ENCODE results near the gene ZNF335.

The ZNF335 gene

GRCh38 chr20:46010491-46011391 is 38.7 kb upstream of the ZNF335 start:
- Mint-ChIP-seq H3K27me3 (ENCODE audit: low read depth, poor library complexity) (peaks cover 66% of the 10 kb centered on the region), H3K4me3 (no peak overlapping the region)

GRCh38 chr20:46009816-46010215 is 37.8 kb upstream of the ZNF335 start:
- no peak overlapping the region for H3K27ac Mint-ChIP-seq
- peaks cover 6% of the 10 kb centered on the region for H3K36me3 Mint-ChIP-seq (ENCODE audit: low read depth)
- peaks cover 18% of the 10 kb centered on the region for H3K9me3 Mint-ChIP-seq
- H3K27me3 Mint-ChIP-seq (ENCODE audit: low read depth, poor library complexity) = peaks cover 57% of the 10 kb centered on the region
- H3K4me3 Mint-ChIP-seq = no peak overlapping the region
- DNase-seq = no peak
- TF ChIP-seq CTCF (IDR thresholded peaks at IDR 0.05) = no peak
- peaks cover 42% of the 10 kb centered on the region for H3K4me1 Mint-ChIP-seq

More at GRCh38 chr20:46010491-46011391, 38.7 kb upstream of the ZNF335 start:
- no peak for DNase-seq
- Mint-ChIP-seq H3K36me3 (ENCODE audit: low read depth) (peaks cover 6% of the 10 kb centered on the region), H3K27ac (no peak overlapping the region), H3K9me3 (peaks cover 18% of the 10 kb centered on the region), H3K4me1 (peaks cover 37% of the 10 kb centered on the region)
- no peak for TF ChIP-seq CTCF (IDR thresholded peaks at IDR 0.05)

- no peak for TF ChIP-seq CTCF (IDR thresholded peaks at IDR 0.05)
- H3K36me3 Mint-ChIP-seq (ENCODE audit: low read depth) = peaks cover 6% of the 10 kb centered on the region
- H3K27ac Mint-ChIP-seq = no peak overlapping the region
- peaks cover 50% of the 10 kb centered on the region for H3K4me1 Mint-ChIP-seq
- H3K4me3 Mint-ChIP-seq = no peak overlapping the region
- peaks cover 18% of the 10 kb centered on the region for H3K9me3 Mint-ChIP-seq
- peaks cover 41% of the 10 kb centered on the region for H3K27me3 Mint-ChIP-seq (ENCODE audit: low read depth, poor library complexity)
- DNase-seq = no peak
These were observed 35.7 kb upstream of the ZNF335 start for GRCh38 chr20:46007671-46008070.

DNA sequence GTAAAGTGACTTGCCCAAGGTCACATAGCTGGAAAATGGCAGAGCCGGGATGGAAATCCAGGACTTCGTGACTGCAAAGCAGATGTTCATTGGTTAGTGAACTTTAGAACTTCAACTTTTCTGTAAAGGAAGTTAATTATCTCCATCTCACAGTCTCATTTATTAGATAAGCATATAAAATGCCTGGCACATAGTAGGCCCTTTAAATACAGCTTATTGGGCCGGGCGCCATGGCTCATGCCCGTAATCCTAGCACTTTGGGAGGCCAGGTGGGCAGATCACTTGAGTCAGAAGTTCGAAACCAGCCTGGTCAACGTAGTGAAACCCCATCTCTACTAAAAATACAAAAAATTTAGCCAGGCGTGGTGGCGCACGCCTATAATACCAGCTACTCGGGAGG is 35.0 kb upstream of the ZNF335 start:
- Mint-ChIP-seq H3K4me3 (no peak overlapping the region), H3K27ac (no peak overlapping the region), H3K4me1 (peaks cover 49% of the 10 kb centered on the region), H3K36me3 (ENCODE audit: low read depth) (peaks cover 6% of the 10 kb centered on the region), H3K27me3 (ENCODE audit: low read depth, poor library complexity) (peaks cover 35% of the 10 kb centered on the region), H3K9me3 (peaks cover 17% of the 10 kb centered on the region)
- no peak for DNase-seq
- no peak for TF ChIP-seq CTCF (IDR thresholded peaks at IDR 0.05)

- Mint-ChIP-seq H3K36me3 (ENCODE audit: low read depth) (no peaks in the 10 kb centered on the region), H3K4me1 (peaks cover 50% of the 10 kb centered on the region), H3K27me3 (ENCODE audit: low read depth, poor library complexity) (peaks cover 29% of the 10 kb centered on the region), H3K4me3 (peak overlapping the region; percentile 15), H3K27ac (no peak overlapping the region), H3K9me3 (peaks cover 9% of the 10 kb centered on the region)
- no peak for DNase-seq
- TF ChIP-seq CTCF (IDR thresholded peaks at IDR 0.05) = no peak
These were observed 34.2 kb upstream of the ZNF335 start for GRCh38 chr20:46006022-46006705.
